ENCODE data around the gene IFITM1. TPM values are rescaled to one million over a fixed set of nuclear protein-coding genes. Genes with fewer than 3 reads are reported as not detected.

IFITM1 gene
- total RNA-seq, 2 experiments from 2014 or later: 36.4 to 72.4 TPM

DNA sequence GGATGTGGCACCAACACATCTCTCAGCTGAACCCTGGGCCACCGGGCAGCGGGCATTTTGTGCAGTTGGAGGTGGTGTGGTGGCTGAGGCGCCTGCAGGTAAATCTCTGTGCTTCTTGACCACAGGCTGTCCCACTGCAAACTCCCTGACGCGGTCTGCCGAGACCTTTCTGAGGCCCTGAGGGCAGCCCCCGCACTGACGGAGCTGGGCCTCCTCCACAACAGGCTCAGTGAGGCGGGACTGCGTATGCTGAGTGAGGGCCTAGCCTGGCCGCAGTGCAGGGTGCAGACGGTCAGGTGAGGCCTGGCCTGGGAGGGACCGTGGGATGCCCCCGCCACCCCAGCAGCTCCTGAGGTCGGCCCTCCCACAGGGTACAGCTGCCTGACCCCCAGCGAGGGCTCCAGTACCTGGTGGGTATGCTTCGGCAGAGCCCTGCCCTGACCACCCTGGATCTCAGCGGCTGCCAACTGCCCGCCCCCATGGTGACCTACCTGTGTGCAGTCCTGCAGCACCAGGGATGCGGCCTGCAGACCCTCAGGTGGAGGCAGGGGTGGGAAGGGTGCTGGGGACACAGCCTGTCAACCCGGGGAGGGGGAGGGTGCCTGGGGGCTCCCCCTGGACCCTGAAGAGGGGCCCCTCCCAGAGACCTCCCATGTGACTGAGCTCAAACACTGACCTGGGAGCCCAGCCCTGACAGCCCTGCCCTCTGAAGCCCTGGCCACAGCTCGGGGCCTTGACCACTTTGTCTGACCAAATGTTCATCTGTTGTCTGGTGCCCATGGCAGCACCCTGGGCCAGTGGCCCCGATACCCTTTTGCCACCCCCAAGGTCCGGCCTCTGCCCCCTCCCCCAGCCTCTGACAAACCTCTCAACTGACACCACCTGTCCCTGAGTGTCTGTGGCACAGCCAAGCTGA lies 29.5 kb upstream of the IFITM1 start:
- TF ChIP-seq, protein P1, sequence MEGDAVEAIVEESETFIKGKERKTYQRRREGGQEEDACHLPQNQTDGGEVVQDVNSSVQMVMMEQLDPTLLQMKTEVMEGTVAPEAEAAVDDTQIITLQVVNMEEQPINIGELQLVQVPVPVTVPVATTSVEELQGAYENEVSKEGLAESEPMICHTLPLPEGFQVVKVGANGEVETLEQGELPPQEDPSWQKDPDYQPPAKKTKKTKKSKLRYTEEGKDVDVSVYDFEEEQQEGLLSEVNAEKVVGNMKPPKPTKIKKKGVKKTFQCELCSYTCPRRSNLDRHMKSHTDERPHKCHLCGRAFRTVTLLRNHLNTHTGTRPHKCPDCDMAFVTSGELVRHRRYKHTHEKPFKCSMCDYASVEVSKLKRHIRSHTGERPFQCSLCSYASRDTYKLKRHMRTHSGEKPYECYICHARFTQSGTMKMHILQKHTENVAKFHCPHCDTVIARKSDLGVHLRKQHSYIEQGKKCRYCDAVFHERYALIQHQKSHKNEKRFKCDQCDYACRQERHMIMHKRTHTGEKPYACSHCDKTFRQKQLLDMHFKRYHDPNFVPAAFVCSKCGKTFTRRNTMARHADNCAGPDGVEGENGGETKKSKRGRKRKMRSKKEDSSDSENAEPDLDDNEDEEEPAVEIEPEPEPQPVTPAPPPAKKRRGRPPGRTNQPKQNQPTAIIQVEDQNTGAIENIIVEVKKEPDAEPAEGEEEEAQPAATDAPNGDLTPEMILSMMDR (conservative IDR thresholded peaks at IDR 0.05; ENCODE audit: low read length): no peak
- no peak for TF ChIP-seq EZH2phosphoT487 (IDR thresholded peaks at IDR 0.05; ENCODE audit: borderline replicate concordance, low read depth, low read length)
- POLR2A ChIA-PET: no interaction called here
- H3K36me3 ChIP-seq (ENCODE audit: insufficient read depth, low read length): no peaks in the 10 kb centered on the region
- H3K9me3 ChIP-seq (ENCODE audit: low read length): no peaks in the 10 kb centered on the region
- no peak overlapping the region for H3K4me3 ChIP-seq (ENCODE audit: low read depth, low read length, poor library complexity, severe bottlenecking)
- intact Hi-C loops (cut with micrococcal nuclease; ENCODE audit: unreplicated experiment): no loop called here
- CTCF ChIA-PET (ENCODE audit: unreplicated experiment): no interaction called here
- no peak overlapping the region for H3K27ac ChIP-seq (ENCODE audit: low read depth, low read length, poor library complexity, severe bottlenecking)
- no TSS peak for BruUV-seq (replicated peaks)
- DNase-seq (ENCODE audit: low spot score): no peak
- no peaks in the 10 kb centered on the region for H3K4me1 ChIP-seq (ENCODE audit: insufficient read depth, low read length, poor library complexity, severe bottlenecking)
- no peaks in the 10 kb centered on the region for H3K9me2 ChIP-seq (ENCODE audit: insufficient read depth, low read length)
- H3K4me2 ChIP-seq (ENCODE audit: low read length): no peak overlapping the region
- H3K79me2 ChIP-seq (ENCODE audit: insufficient read depth, low read depth, low read length): no peaks in the 10 kb centered on the region
- H4K20me1 ChIP-seq (ENCODE audit: insufficient read depth, low read length): no peaks in the 10 kb centered on the region
- H2AFZ ChIP-seq (ENCODE audit: low read length): no peak overlapping the region

DNA sequence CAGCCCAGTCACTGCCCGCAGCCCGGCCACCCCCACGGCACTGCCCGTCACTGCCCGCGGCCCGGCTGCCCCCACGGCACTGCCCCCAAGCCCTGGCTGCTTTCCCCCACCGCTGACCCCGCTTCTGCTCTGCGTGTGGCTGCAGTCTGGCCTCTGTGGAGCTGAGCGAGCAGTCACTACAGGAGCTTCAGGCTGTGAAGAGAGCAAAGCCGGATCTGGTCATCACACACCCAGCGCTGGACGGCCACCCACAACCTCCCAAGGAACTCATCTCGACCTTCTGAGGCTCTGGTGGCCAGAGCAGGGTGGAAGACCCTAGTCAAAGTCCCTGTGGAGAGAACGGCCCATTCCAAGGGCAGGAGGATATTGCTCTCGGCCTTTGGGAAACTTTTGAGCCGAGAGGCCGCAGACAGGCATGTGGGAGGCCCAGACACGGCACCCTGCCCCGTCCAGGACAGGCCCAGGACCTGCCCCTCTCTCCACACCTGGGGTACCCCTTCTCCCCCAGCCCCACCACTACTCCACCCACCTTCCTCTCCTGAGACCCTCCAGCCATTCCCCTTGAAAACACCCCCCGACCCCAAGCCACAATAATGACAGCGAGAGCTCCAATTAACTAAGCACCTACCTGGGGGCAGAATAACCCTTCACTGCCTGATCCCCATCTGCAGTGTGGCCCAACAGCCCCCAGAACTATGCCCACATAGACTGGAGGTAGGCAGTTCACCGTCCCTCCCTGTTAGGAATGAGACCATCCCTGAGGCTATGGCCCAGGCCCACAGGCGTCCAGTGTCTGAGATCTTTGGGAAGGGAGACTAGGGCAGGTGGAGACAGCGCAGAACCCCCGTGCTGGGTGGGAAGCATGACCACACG lies 28.6 kb upstream of the IFITM1 start:
- Histone ChIP-seq H3K9me2 (ENCODE audit: insufficient read depth, low read length) (no peaks in the 10 kb centered on the region), H2AFZ (ENCODE audit: low read length) (no peak overlapping the region), H3K27ac (ENCODE audit: low read depth, low read length, poor library complexity, severe bottlenecking) (no peak overlapping the region), H3K4me3 (ENCODE audit: low read depth, low read length, poor library complexity, severe bottlenecking) (no peak overlapping the region), H3K79me2 (ENCODE audit: insufficient read depth, low read depth, low read length) (no peaks in the 10 kb centered on the region), H3K36me3 (ENCODE audit: insufficient read depth, low read length) (no peaks in the 10 kb centered on the region), H3K4me1 (ENCODE audit: insufficient read depth, low read length, poor library complexity, severe bottlenecking) (no peaks in the 10 kb centered on the region), H3K4me2 (ENCODE audit: low read length) (no peak overlapping the region), H3K9me3 (ENCODE audit: low read length) (no peaks in the 10 kb centered on the region), H4K20me1 (ENCODE audit: insufficient read depth, low read length) (no peaks in the 10 kb centered on the region)
- no peak for DNase-seq (ENCODE audit: low spot score)
- intact Hi-C loops (cut with micrococcal nuclease; ENCODE audit: unreplicated experiment): no loop called here
- ChIA-PET POLR2A (no interaction called here), CTCF (ENCODE audit: unreplicated experiment) (no interaction called here)
- no TSS peak for BruUV-seq (replicated peaks)
- TF ChIP-seq, protein P1 (conservative IDR thresholded peaks at IDR 0.05; ENCODE audit: low read length): no peak
- TF ChIP-seq EZH2phosphoT487 (IDR thresholded peaks at IDR 0.05; ENCODE audit: borderline replicate concordance, low read depth, low read length): no peak

All from OCI-LY7 (cell line).